Measurements from ENCODE around the gene HERC4.
A peak's percentile ranks its signal among the peaks of the same experiment; 100 is the strongest.
"Not testable (repeated sequence)": the region's sequence is repeated elsewhere in the genome, so short reads cannot be mapped to it uniquely, and the experiment has no call there.

HERC4 gene

DNA sequence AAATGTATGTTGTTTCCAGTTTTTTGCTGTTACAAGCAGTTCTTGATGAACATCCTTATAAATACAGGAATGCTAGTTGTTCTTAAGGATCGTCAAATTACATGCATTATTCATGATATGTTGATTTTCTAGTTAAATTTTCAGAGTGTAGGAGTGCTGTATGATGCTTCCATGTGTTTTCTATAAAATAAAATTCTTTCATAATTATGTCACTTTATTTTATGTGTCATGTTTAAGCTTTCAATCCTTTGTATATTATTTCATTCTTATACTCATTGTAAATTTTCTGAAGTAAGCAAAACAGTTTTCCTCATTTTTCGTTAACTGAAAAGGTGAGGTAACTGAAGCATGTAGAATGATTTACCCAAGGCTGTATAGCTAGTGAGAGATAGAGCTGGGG is 17.4 kb upstream of the HERC4 start:
- DNase-seq, result no peak
- in situ Hi-C loops (cut with MboI; ENCODE audit: low pct_unique_long_range_greater_than_20kb, low sequenced_read_pairs), result no loop called here

DNA sequence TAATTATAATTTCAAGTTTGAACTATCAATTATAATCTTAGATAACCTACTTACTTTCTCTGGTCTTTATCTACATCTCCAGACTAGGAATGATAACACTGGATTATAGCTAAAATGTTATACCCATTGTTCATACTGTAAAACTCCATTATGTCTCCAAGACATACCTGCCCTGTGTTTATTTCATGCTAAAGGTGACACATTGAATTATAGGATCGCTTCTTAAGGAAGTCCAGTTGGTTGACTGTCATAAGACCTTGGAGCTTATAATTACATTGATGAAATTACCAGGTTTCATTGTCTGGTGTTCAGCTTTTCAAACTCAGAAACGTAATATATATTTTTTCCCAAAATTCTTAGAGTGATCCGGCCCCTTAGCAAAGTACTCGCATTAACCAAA is 15.5 kb upstream of the HERC4 start:
- in situ Hi-C loops (cut with MboI; ENCODE audit: low pct_unique_long_range_greater_than_20kb, low sequenced_read_pairs), result no loop called here
- no peak for DNase-seq

- in situ Hi-C loops (cut with MboI; ENCODE audit: low pct_unique_long_range_greater_than_20kb, low sequenced_read_pairs), result no loop called here
- peak; percentile 11 for DNase-seq
Measured at GRCh38 chr10:68088740-68089139, 13.7 kb upstream of the HERC4 start.

DNA sequence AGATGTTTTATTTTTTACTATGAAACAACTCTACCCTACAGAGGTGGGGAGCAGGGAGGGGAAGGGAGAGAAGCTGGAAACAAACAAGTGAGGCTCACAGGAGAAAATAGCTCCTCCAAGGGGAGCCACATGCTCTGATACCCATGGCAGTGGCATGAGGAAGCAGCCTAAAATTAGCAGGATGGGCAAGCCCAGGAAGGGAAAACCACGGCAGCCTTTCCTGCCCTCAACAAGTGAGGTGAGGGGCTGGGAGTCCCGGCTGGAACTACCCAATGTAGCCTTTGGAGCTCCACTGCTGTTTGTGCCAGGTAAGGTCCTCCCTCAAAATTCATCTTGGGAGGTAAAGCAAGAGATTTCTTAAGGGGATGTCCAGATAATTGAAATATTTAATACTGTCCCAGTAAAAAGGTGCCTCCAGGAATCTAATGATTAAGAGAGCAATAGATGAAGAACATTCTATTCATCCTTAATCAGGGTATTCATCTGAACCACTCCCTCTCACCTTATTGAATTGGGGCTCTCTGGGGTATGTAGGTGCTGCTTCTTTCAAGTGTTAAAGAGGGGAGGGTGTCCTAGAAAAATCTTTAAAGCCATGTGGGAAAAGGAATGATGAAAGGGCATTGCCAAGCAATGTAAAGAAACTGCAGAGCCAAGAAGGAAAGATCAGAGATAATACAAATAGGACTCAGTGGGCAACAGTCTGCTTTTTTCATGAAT is 12.8 kb upstream of the HERC4 start:
- in situ Hi-C loops (cut with MboI; ENCODE audit: low pct_unique_long_range_greater_than_20kb, low sequenced_read_pairs), result no loop called here
- no peak for DNase-seq

- DNase-seq, result no peak
- in situ Hi-C loops (cut with MboI; ENCODE audit: low pct_unique_long_range_greater_than_20kb, low sequenced_read_pairs), result no loop called here
Measured at GRCh38 chr10:68086910-68087684, 12.0 kb upstream of the HERC4 start.

DNA sequence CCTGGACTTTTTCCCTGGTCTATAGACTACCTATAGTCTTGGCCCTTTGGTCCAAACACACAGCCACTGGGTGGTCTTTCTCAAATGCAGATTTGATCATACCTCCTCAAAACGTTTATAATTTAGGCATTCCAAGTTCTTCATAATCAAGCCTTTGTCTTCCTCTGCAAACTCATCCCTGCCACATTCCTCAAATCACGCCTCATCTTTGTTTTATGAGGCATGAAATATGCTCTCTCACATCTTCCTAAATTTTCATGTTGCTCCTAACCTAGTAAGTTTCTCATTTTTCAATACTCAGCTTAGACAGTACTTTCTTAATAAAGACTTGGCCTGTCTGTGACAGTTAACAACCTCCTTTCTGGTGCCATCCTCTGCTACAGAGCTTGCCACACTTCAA is 10.9 kb upstream of the HERC4 start:
- in situ Hi-C loops (cut with MboI; ENCODE audit: low pct_unique_long_range_greater_than_20kb, low sequenced_read_pairs), result no loop called here
- DNase-seq, result peak; percentile 15

GRCh38 chr10:68084469-68084868 is 9.4 kb upstream of the HERC4 start:
- DNase-seq, result no peak
- in situ Hi-C loops (cut with MboI; ENCODE audit: low pct_unique_long_range_greater_than_20kb, low sequenced_read_pairs), result no loop called here

DNA sequence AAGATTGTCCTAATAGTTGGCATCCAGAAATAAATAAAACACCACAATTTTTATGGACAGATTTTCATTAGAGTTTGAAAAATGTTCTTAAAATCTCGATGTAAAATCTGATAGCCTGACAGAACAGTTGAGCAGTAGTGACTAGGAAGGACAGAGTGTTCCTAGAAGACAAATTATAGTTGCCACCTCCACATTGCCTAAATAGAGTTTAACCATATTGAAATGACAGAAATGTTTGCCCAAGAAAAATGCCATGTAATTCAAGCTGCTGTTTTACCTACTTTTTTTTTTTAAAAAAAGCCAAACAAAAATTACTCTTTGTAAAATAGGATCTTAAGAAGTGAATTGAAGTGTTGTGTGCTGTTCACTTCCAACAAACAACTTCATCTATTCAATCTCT is 8.9 kb upstream of the HERC4 start:
- no peak for DNase-seq
- in situ Hi-C loops (cut with MboI; ENCODE audit: low pct_unique_long_range_greater_than_20kb, low sequenced_read_pairs), result no loop called here

- in situ Hi-C loops (cut with MboI; ENCODE audit: low pct_unique_long_range_greater_than_20kb, low sequenced_read_pairs), result no loop called here
Measured at GRCh38 chr10:68082872-68083271, 7.8 kb upstream of the HERC4 start.

GRCh38 chr10:68081916-68082315 is 6.8 kb upstream of the HERC4 start:
- in situ Hi-C loops (cut with MboI; ENCODE audit: low pct_unique_long_range_greater_than_20kb, low sequenced_read_pairs), result no loop called here
- no peak for DNase-seq

More at GRCh38 chr10:68082872-68083271, 7.8 kb upstream of the HERC4 start:
- DNase-seq, result no peak

DNA sequence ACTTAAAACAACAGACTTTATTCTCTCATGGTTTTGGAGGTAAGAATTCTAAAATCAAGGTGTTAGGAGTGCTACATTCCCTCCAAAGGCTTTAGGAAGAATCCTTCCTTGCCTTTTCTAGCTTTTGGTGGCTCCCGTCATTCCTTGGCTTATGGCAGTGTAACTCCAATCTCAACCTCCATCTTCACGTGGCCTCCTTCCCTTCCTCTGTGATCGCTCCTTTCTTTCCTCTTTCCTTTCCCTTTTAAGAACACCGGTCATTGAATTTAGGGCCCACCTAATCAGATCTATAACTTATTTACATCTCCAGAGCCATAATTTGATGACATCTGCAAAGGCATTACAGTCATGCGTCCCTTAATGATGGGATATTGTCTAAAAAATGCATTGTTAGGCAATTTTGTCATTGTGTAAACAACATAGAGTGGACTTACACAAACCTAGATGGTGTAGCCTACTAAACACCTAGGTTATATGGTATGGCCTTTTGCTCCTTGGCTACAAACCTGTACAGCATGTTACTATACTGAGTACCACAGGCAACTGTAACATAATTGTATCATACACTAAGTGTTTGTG is 5.9 kb upstream of the HERC4 start:
- in situ Hi-C loops (cut with MboI; ENCODE audit: low pct_unique_long_range_greater_than_20kb, low sequenced_read_pairs), result no loop called here

GRCh38 chr10:68079434-68079833 is 4.4 kb upstream of the HERC4 start:
- no peak for DNase-seq
- in situ Hi-C loops (cut with MboI; ENCODE audit: low pct_unique_long_range_greater_than_20kb, low sequenced_read_pairs), result no loop called here

More for the DNA sequence above, 5.9 kb upstream of the HERC4 start:
- DNase-seq, result no peak

DNA sequence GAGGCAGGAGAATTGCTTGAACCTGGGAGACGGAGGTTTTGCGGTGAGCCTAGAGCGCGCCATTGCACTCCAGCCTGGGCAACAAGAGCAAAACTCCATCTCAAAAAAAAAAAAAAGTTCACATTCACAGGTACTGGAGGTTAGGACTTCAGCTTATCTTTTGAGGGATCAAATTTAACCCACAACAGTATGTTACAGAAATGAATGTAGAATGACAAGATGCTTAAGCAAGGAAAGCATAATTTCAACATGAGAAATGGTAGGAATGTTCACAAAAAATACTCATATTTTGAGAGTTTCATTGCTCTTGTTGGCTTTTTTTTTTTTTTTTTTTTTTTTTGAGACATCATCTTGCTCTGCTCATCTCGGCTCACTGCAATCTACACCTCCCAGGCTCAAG is 1.9 kb upstream of the HERC4 start:
- in situ Hi-C loops (cut with MboI; ENCODE audit: low pct_unique_long_range_greater_than_20kb, low sequenced_read_pairs), result no loop called here
- DNase-seq, result no peak

DNA sequence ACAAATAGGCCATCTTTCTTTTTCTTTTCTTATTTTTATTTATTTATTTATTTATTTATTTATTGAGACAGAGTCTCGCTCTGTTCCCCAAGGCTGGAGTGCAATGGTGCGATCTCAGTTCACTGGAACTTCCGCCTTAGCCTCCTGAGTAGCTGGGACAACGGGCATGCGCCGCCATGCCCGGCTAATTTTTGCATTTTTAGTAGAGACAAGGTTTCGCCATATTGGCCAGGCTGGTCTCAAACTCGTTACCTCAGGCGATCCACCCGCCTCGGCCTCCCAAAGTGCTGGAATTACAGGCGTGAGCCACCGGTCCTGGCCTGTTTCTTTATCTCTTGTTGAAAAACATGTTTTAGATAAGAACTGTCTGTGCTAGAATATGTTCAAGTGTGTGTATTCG is 998 bp upstream of the HERC4 start:
- in situ Hi-C loops (cut with MboI; ENCODE audit: low pct_unique_long_range_greater_than_20kb, low sequenced_read_pairs), result not testable (repeated sequence)

DNA sequence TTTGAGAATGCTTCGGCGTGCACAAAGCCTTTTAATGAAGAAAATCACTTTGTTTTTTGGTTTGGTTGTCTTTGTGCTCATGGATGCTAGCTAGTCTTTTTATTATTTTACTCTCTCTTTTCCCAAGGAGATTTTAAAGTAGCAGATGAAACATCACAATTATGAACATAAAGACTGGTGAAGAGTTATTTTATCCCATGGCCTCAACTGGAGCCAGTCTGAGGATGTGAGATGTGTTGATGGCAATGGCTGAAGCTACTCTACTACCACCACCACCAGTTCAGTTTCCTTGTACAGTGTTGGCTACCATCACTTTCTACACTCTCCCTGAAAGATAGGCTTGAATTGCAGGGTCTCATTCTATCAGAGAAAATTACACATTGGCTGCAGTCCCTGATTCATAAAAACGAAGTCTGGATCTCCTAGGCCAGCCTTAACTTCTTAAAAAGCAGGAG is 494 bp upstream of the HERC4 start:
- no peak for DNase-seq
- in situ Hi-C loops (cut with MboI; ENCODE audit: low pct_unique_long_range_greater_than_20kb, low sequenced_read_pairs), result no loop called here

More for the DNA sequence above, 998 bp upstream of the HERC4 start:
- not testable (repeated sequence) for DNase-seq

DNA sequence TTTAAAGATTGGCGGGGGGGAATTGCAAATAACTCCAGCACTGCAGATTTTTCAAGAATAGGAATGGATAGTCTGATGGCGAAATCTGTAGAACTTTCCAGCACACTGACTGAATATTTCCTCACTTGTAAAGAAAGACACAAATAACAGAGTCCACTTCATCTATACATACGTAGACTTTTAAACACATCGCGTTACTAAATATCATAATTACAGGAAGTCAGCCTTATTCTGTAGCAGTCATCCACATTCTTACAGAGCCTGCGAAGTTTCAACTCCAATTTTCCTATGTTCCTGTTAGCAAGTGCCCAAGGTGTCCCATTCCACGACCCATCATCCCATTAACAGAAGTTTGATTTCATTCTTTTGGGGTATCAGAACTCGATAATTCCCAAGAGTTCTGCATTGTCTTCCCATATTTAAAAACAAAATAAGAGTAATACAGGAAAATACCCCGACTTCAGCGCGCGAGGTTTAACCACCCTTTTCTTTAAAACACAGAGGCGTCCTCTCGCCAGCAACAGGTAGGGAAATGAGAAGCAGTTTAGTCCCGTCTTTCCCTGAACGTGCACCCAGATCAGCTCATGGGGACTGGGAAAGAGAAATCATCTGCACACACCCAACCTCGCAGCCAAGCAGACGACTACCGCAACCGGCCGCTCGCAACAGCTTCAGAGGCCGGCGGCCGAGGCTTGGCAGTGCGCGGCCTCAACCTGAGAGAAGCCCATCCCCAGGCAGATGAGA is 880 bp downstream of the HERC4 start:
- peak; percentile 53 for DNase-seq
- in situ Hi-C loops (cut with MboI; ENCODE audit: low pct_unique_long_range_greater_than_20kb, low sequenced_read_pairs), result no loop called here

DNA sequence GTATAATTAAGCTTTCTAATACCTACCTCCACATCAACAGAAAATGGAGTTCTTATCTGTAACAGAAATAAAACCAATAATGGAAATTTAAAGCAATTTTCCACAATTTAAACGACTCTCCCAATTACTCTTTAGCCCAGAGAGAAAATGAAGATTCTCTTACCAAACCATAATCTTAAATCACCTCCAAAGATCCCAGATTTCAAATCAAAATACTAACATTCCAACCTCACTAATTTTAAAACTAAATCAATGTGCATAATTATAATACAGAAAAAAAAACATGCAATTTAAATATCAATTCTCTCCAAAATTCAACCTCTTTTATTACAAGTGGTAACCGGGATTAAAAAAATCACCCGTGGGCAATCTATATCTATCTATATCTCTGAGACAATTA is 1.5 kb downstream of the HERC4 start:
- no peak for DNase-seq
- in situ Hi-C loops (cut with MboI; ENCODE audit: low pct_unique_long_range_greater_than_20kb, low sequenced_read_pairs), result no loop called here

DNA sequence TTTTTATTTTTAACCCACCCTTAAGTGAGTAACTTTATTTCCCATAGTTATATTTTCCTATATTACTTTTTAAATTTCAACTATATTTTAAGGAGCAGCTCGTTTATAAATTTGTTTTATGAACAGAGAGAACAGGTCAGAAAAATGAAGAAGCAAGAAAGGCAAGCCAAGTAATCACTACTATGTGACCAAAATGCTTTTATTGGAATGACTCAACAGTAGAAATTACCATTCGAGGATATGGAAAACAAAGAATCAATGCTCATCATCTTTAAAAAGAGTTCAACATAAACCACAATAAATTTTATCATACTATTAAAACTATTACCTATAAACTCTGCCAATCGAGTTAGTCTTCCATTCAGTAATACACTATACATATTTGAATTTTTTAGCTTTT is 7.6 kb downstream of the HERC4 start:
- in situ Hi-C loops (cut with MboI; ENCODE audit: low pct_unique_long_range_greater_than_20kb, low sequenced_read_pairs), result no loop called here
- no peak for DNase-seq

DNA sequence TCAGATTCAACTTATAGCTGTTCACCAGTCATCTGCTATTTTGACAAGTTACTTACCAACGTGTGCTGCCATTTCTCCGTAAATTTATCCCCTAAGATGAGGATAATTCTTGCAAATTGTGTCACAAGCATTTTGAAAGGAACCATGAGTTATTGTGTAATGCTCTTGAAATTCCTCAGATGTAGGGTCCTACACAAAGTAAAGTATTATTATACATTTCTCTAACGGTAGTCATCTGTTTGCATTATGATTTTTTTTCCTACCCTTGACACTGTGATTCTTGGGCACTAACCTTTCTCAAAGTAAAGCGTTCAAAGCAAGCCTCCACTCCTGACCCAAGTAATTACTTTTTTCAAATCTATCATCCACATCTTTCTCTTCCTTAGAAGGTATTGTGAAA is 8.1 kb downstream of the HERC4 start:
- DNase-seq, result no peak
- in situ Hi-C loops (cut with MboI; ENCODE audit: low pct_unique_long_range_greater_than_20kb, low sequenced_read_pairs), result no loop called here

- in situ Hi-C loops (cut with MboI; ENCODE audit: low pct_unique_long_range_greater_than_20kb, low sequenced_read_pairs), result no loop called here
- no peak for DNase-seq
Measured at GRCh38 chr10:68053553-68053952, 21.5 kb downstream of the HERC4 start.
